H1 (cell line): ENCODE results near the gene IQCH.

ENCODE experiments used
- CTCF ChIP-seq, 3 experiments: IDR thresholded peaks; 1 replicate in 2 of 3; 2 replicates in 1 of 3; pipeline versions ENCODE4 v1.5.1 to v1.6.1; 2011; ENCODE audit warnings: low read length in 3 of 3, mild to moderate bottlenecking in 3 of 3, inconsistent platforms in 2 of 3, low read depth in 1 of 3, moderate library complexity in 1 of 3; ENCODE audit not compliant: insufficient read depth in 1 of 3; ENCODE audit errors: control extremely low read depth in 1 of 3
- EP300 ChIP-seq, 2 experiments: IDR thresholded peaks; 1 replicate in 1 of 2; 2 replicates in 1 of 2; pipeline ENCODE4 v1.6.1; 2011 to 2012; ENCODE audit warnings: low read depth in 2 of 2, low read length in 2 of 2, mild to moderate bottlenecking in 2 of 2, borderline replicate concordance in 1 of 2, inconsistent platforms in 1 of 2, moderate library complexity in 1 of 2
- HDAC2 ChIP-seq, 2 experiments: fragments of 300-600 bp in 1 of 2; sonication (generic) in 1 of 2; IDR thresholded peaks; 2 replicates each; pipeline ENCODE4 v1.6.1; 2011 to 2012; ENCODE audit warnings: low read depth in 2 of 2, low read length in 2 of 2, mild to moderate bottlenecking in 2 of 2, moderate library complexity in 2 of 2, borderline replicate concordance in 1 of 2, inconsistent platforms in 1 of 2
- POLR2A ChIP-seq, 2 experiments: IDR thresholded peaks; 1 replicate in 1 of 2; 2 replicates in 1 of 2; pipeline ENCODE4 v1.6.1; 2011; ENCODE audit warnings: low read depth in 2 of 2, low read length in 2 of 2, mild to moderate bottlenecking in 2 of 2; ENCODE audit errors: control extremely low read depth in 1 of 2
- POLR2AphosphoS5 ChIP-seq: IDR thresholded peaks from 2 replicates; pipeline ENCODE4 v1.6.1; 2011; ENCODE audit warnings: low read depth, low read length
- SAP30 ChIP-seq: fragments of 300-600 bp; sonication (generic); IDR thresholded peaks from 2 replicates; pipeline ENCODE4 v1.7.1; 2012; ENCODE audit warnings: low read length, moderate library complexity, mild to moderate bottlenecking, inconsistent platforms; ENCODE audit not compliant: insufficient read depth, insufficient replicate concordance

GRCh38 chr15:67267951-67268941 is 13.7 kb downstream of the IQCH start:
- no peak for TF ChIP-seq CTCF (IDR thresholded peaks at IDR 0.05; ENCODE audit: control extremely low read depth in 1 of 3, insufficient read depth in 1 of 3, low read depth in 1 of 3, low read length in 3 of 3)
- no peak for TF ChIP-seq EP300 (IDR thresholded peaks at IDR 0.05; ENCODE audit: borderline replicate concordance in 1 of 2, low read depth in 2 of 2, low read length in 2 of 2)
- TF ChIP-seq SAP30 = no peak
- no peak for TF ChIP-seq POLR2AphosphoS5
- no peak for TF ChIP-seq POLR2A (IDR thresholded peaks at IDR 0.05; ENCODE audit: control extremely low read depth in 1 of 2, low read depth in 2 of 2, low read length in 2 of 2)
- TF ChIP-seq HDAC2 (IDR thresholded peaks at IDR 0.05; ENCODE audit: borderline replicate concordance in 1 of 2, low read depth in 2 of 2, low read length in 2 of 2) = no peak
